GM12878 (cell line): ENCODE data around the gene THBS3.

Source experiments
- EGR1 ChIP-seq, 2 experiments: IDR thresholded peaks; 1 replicate in 1 of 2; 2 replicates in 1 of 2; pipeline ENCODE4 v1.6.1; 2011 to 2012; ENCODE audit warnings: low read depth in 2 of 2, low read length in 2 of 2, borderline replicate concordance in 1 of 2, mild to moderate bottlenecking in 1 of 2, moderate library complexity in 1 of 2
- HDAC6 ChIP-seq: fragments of 200-600 bp; sonication (generic); IDR thresholded peaks from one replicate; pipeline ENCODE4 v1.8.0; 2017; ENCODE audit warnings: antibody characterized with exemption; ENCODE audit not compliant: unreplicated experiment
- NR2C1 ChIP-seq: fragments of 450-650 bp; IDR thresholded peaks from 2 replicates; pipeline ENCODE4 v1.6.1; 2017; ENCODE audit warnings: antibody characterized with exemption, mild to moderate bottlenecking, moderate library complexity
- NR2C2 ChIP-seq: IDR thresholded peaks from 2 replicates; pipeline ENCODE4 v1.6.1; 2011; ENCODE audit warnings: borderline replicate concordance, low read depth; ENCODE audit not compliant: control insufficient read depth, insufficient read length
- POLR2A ChIP-seq: IDR thresholded peaks from 2 replicates; pipeline ENCODE4 v1.6.1; 2011; ENCODE audit warnings: low read depth, mild to moderate bottlenecking, low read length

DNA sequence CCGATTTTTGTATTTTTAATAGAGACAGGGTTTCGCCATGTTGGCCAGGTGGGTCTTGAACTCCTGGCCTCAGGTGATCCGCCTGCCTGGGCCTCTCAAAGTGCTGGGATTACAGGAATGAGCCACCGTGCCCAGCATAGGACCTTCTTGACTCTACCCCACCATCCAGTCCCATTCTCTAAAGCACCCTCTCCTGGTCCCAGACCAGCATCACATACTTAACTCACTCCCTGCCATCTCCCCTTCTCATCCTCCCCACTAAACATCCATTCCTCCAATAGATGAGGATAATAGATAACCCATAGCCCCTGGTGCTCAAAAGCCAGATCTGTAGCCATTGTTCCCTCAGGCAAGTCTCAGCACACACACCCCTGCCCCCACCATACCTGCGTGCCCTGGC is 45.5 kb upstream of the THBS3 start:
- TF ChIP-seq EGR1 (IDR thresholded peaks at IDR 0.05; ENCODE audit: borderline replicate concordance in 1 of 2, low read depth in 2 of 2, low read length in 2 of 2) (no peak), NR2C2 (no peak), POLR2A (no peak), NR2C1 (no peak), HDAC6 (no peak)
